ENCODE results near the gene CALN1.

DNA sequence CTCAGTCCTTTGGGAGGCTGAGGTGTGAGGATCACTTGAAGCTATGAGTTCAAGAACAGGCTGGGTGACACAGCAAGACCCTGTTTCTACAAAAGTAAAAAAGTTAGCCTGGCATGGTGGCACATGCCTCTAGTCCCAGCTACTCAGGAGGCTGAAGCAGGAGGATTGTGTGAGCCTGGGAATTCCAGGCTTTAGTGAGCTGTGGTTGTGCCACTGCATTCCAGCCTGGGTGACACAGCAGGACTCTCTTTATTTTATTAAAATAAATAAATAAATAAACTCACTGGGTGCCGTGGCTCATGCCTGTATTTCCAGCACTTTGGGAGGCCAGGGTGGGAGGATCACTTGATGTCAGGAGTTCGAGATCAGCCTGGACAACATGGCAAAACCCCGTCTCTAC, 607.9 kb downstream of the CALN1 start:
- no peak for TF ChIP-seq CTCF (IDR thresholded peaks at IDR 0.05; ENCODE audit: low read length)
- TF ChIP-seq EZH2 (optimal IDR thresholded peaks at IDR 0.05; ENCODE audit: low read depth, low read length), result no peak
- TF ChIP-seq EZH2phosphoT487 (IDR thresholded peaks at IDR 0.05; ENCODE audit: low read length), result no peak
